ENCODE measurements around the gene ANKS1A.
"Not testable (repeated sequence)": the region's sequence is repeated elsewhere in the genome, so short reads cannot be mapped to it uniquely, and the experiment has no call there.

ANKS1A gene

DNA sequence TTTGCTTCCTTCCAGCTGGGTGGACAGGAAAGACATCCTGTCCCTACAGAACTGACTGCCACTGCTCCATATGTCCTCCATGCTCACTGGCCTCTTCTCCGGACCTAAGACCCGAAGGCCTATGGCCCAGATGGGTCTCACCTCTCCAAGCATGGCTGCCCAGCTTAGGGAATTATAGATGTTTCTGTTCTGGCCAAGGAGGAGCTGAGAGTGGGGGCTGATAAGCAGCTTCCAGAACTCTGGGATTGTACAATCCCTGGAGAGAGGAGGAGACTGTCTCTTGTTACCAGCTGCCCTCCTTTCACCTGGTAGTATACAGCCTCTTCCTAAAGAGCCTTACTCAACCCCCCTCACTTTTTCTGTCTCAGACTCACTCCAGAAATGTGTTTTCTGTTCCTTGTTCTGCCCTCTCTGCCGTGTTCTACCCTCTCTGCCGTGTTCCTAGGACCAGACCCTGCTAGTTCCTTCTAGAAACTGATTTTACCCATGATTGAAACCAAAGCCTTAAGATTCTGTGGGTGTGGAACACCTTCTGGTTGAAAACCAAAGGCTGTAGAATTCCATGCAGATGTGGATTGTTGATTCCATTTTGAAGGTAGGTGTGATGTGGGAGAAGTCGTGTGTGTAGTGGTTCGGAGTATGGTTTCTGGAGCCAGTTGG lies 28.7 kb downstream of the ANKS1A start:
- DNase-seq (ENCODE audit: low read depth in 2 of 2) = no peak

DNA sequence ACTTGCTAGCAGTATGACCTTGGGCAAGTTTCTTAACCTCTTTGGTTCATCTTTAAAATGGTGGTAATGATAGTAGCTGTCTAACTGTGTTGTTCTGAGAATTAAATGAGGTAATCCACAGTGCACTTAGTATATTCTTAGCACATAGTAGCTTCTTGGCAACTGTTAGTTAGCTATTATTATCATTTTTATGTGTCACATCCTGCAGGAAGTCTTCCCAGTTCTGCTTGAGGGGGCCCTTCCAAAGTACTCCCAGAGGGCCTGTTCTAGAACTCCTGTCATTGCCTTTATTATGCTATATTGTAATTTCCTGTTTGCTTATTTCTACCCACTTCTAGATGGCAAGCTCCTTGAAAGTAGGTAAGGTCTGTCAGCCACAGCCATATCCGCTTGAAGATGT lies 30.6 kb downstream of the ANKS1A start:
- no peak for DNase-seq (ENCODE audit: low read depth in 2 of 2)

DNA sequence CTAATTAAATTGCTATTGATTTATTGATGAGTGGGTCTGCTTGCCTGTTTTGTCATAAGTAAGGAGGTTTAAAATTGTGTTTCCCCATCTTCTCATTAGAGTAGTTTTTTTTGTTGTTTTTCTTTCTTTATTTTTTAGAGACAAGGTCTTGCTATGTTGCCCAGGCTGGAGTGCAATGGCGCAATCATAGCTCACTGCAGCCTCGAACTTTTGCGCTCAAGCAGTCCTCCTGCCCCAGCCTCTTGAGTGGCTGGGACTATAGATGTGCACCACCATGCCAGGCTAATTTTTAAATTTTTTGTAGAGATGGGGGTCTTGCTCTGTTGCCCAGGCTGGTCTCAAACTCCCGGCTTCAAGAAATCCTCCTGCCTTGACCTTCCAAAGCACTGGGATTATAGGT lies 31.0 kb downstream of the ANKS1A start:
- no peak for DNase-seq (ENCODE audit: low read depth in 2 of 2)

DNA sequence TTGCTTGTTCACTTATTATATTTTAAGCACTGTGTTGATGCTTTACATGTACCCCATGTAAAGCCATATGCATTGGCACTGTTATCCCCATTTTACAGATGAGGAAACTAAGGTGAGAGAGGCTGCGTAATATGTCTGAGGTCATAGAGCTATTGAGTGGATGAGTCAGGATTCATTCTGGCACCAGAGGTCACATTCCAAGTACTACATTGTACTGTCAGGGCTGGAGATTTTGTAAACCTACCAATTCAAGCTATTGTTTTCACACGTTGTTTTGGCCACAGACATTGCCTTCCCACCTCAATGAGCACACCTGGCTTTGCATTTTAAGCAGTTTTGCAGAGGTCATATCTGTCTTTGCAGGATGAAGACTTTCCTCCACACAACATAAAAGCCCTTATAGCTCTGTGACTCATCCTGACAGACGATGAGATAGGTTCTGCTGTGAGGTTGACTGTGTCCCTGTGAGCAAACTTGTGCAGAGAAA lies 33.2 kb downstream of the ANKS1A start:
- no peak for DNase-seq (ENCODE audit: low read depth in 2 of 2)

DNA sequence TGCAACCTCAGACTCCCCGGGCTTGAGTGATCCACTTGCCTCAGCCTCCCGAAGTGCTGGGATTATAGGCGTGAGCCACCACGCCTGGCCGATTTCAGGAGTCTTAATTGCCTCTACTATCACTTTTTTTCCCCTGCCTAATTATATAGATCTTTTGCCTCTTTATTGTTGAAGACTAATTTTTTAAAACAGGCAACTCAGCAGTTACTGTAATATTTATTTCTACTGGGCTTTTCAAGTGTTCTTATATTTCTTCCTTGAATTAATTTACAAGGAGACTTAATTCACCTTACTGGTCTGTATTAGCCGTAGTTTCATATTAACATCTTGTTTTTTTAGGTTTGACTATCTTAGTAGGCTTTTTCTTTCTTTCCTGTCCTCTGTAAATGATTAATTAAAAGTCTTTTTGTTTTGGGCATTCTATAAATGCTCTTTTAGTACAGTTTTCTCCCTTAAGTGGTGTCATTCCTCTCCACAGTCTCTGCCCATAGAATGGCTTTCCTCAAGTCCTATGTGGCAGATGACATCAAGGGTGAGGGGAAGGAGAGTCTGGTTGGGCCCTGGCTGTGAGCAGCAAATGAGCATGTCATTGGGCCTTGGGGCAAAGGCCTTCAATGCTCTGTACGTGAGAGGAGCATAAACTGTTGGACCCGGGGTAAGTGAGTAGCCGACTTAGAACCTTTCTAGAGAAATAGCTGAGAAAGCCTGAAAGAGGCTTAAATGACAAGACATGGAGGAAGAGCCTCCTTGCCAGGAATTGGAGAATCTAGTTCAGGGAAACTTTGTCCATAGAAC lies 36.0 kb downstream of the ANKS1A start:
- DNase-seq (ENCODE audit: low read depth in 2 of 2) = no peak

DNA sequence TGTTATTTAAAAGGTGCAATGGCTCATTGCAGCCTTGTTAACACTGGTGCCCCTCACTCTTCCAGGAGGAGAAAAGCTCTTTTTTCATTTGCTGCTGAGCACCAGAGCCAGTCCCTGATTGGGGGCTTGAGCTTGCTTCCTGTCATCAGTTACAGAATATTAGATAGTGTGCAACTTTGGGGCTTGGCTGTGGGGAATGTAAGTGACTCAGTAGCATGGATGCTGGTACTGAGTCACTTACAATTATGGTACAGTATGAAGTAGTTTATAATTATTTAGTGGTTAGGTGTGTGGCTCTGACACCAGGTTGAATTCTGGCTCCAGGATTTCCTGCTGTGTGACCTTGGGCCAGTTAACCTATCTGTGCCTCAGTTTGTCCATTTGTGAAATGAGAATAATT lies 37.6 kb downstream of the ANKS1A start:
- DNase-seq (ENCODE audit: low read depth in 2 of 2) = no peak

DNA sequence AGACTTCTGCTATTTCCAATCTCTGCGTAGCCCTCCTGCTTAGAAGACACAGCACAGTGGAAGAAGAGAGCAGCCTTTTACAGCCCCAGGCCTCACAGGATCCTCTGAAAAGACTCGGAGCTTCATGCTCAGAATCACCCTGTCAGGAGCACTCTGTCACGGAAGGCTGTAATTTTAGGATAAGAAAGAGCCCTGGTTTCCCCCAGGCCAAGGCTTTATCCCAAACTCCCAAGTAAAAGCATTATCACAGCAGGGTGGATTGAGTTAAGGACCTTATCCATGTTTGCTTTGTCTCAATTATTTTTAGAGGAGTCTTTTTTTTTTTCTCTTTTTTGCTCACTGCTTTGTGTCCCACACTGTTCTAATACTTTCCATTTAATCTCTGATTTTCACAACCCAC lies 39.2 kb downstream of the ANKS1A start:
- no peak for DNase-seq (ENCODE audit: low read depth in 2 of 2)

DNA sequence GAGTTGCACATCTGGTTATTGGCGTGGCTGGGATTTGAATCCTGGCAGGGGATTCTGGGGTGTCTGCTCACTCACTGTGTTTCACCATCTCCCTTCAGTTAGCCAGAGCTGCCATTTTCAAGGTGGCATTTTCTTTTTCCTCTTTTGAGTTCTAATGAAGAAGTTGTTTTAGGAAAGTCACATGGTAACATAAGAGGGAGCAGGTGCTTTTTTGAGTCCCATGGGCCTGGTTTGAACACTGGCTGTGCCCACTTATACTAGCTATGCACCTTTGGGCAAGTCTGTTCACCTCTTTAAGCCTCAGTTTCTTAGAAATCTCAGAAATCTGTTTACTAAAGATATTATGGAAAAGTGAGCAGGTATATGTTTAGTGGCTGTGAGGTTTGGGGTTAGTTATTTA lies 39.6 kb downstream of the ANKS1A start:
- DNase-seq (ENCODE audit: low read depth in 2 of 2) = no peak

DNA sequence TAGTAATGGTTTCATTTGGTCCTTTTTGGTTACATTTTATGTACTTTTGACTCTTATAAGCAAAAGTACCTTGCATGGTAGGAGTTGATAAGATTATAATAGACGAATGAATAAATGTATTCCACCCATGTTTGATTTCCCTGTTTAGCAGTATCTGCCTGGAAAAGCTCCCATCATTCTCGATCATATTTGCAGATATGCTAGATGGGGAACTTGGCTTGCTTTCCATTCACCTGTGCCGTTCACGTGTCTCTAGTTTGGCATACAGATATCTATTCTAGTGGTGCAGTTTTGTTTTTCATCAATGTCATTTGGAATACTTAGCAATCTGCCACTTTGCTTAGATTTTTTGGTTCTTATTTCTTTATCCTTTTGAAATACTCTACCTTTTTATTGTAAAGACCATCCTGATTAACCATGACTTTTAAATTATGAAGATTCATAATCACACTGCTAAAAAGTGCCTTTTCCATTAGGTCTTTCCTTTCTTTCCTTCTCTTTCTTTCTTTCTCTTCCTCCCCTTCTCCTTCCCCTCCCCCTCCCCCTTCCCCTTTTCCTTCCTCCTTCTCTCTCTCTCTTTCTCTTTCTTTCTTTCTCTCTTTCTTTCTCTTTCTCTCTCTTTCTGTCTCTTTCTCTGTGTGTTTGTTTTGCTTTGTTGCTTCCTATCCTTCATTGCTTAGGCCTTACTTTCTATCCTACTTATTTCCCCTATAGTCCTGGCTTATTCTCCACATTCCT lies 40.4 kb downstream of the ANKS1A start:
- no peak for DNase-seq (ENCODE audit: low read depth in 2 of 2)

DNA sequence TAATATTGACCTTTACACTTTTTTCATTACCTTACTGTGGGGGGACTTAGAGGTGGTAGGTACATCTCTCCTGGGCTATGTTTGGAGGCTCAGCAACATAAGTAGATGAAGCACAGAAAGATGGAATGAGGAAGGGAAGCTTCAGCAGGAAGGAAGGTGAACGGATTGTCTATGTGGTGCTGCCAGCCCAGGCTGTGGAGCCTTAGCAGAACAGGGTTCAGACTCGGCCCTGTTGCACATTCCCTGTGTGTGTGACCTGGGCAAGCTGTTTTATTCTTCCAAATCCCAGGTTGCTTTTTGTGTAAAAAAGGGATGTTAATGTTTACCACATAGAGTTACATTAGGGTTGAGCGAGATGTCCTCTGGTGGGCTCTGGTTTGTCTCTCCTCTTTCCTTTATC lies 41.2 kb downstream of the ANKS1A start:
- DNase-seq (ENCODE audit: low read depth in 2 of 2) = no peak

DNA sequence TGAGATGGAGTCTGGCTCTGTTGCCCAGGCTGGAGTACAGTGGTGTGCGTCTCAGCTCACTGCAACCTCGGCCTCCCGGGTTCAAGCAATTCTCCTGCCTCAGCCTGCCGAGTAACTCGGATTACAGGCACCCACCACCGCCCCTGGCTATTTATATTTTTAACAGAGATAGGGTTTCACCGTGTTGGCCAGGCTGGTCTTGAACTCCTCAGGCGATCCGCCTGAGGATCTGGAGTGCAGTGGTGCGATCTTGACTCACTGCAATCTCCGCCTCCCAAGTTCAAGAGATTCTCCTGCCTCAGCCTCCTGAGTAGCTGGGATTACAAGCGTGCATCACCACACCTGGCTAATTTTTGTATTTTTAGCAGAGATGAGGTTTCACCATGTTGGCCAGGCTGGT lies 43.1 kb downstream of the ANKS1A start:
- DNase-seq (ENCODE audit: low read depth in 2 of 2) = not testable (repeated sequence)

DNA sequence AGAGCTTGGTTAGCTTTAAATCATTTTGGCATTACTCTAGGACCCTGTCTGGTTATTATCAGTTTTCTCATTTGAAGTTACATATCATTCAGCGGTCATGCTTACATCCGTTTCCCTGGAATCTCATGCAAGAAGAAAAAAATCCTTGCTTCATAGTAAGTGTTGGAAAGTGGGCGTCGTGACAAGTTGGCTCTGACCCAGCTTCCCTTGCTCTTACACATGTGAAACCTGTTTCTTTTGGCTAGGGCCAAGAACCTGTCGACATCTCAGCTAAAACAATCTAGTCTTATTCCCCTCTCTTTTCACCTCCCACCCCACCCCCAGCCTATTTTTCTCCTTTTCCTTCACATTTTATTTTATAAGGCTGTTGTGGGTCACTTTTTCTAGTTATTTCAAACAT lies 45.5 kb downstream of the ANKS1A start:
- no peak for DNase-seq (ENCODE audit: low read depth in 2 of 2)

DNA sequence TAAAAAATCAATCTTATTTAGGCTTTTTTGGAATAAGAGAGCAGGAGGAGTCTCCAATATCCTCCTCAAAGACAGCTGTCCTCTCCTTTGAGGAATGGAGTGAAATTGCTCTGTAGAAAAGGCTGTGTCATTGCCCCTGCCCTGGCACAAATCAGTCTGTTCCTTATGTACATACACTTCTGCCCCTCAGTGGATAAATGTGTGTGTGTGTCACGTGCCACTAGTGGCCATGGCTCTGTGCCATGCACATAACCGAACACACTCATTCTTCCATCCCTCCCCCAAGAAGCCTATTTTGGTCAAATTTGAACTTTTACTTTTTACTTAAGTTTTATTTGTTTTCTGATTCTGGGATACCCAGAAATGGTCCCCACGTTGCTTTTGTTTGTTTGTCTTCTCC lies 49.2 kb downstream of the ANKS1A start:
- no peak for DNase-seq (ENCODE audit: low read depth in 2 of 2)

DNA sequence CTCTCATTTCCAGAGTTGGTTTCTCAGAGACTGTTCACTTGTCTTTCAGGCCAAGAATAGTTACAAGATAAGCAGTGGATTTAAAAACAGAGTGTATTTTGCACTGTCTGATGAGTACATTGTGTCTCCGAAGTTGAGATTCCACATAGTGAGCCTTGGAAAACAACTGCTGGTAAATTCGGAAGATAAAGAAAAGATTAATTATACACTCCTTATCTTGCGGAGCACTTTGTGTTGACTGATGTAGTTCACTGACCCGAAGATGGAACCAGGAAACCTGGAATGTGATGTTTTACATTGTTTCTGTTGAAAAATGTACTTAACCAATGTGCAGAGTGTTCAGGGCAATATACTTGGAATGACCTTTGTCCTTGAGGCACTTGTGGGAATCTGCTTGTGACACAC lies 51.0 kb downstream of the ANKS1A start:
- no peak for DNase-seq (ENCODE audit: low read depth in 2 of 2)

DNA sequence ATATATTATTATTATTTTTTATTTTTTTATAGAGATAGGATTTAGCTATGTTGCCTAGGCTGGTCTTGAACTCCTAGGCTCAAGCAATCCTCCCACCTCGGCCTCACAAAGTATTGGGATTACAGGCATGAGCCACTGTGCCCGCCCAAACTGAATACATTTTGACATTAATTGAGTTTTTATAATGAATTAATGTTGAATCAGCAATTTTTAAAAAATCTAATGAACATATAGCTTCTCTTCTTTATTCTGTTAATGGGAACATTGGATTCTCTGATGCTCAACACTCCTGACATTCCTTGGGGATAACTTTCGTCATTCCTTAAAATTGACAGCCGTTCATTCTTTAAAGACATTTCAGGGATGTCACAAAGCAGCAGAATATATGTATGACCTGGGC lies 52.4 kb downstream of the ANKS1A start:
- DNase-seq (ENCODE audit: low read depth in 2 of 2) = no peak

DNA sequence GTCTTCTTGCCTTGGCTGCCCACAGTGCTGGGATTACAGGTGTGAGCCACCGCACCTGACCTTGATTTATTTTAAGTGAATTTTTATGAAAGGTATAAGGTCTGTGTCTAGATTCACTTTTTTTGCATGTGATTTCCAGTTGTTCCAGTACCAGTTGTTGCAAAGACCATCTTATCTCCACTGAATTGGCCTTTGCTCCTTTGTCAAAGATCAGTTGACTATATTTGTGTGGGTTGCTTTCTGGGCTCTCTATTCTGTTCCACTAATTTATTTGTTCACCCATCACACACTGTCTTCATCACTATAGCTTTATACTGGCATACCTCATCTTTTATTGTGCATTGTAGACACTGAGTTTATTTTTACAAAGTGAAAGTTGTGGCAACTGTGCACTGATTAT lies 56.3 kb downstream of the ANKS1A start:
- no peak for DNase-seq (ENCODE audit: low read depth in 2 of 2)

DNA sequence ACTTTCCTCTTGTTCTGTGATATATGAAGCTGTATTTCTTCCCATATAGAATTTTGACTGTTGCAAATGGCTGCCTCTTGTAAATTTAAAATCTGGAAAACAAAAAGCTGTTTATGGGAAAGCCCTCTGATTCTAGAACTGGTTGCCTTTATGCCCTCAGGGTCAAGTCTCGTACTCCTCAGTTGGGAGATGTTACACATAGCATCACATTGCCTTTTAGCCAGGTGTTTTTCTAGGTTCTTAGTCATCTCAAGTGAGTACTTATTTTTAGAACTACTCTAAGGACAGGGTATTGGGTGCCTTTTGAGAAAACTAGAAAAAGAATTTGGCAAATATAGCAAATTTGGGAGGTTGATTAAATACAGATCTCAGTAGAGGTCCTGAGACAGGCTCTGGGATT lies 58.5 kb downstream of the ANKS1A start:
- DNase-seq (ENCODE audit: low read depth in 2 of 2) = no peak

DNA sequence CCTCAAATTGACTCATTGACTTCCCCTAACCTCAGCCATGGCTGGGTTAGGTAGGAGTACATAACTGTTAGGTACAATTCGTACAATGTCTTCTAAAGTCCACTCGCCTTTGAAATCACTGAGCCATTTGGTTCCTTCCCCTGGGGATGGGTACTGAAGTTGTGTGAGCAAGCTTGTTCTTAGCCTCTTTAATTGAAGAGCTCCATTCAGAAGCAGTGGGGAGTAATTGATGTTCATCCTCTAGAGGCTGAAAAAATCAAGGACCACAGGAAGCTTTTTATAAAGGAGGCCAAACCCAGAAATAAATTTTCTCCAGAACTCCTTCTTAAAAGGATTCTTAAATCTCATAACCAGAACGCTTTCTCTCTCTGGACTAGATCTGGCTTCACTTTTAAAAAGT lies 60.6 kb downstream of the ANKS1A start:
- no peak for DNase-seq (ENCODE audit: low read depth in 2 of 2)

DNA sequence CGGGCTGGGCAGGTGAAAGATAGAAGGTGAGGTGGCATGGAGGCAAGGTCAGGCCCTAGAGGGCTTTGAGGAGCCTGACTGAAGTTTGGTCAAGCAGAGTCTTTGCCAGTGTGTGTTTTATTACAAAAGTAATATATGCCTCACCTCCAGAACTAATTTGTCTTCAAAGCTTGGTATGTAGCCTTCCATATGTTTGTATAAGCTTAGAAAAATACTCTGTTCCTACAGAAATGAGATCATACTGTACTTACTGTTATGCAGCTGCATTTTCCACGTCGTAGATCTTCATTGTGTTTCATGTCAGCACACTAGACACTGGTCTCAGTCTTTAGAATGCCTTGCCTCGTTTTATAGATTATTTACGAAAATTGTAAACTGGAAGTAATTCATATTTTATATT lies 61.8 kb downstream of the ANKS1A start:
- no peak for DNase-seq (ENCODE audit: low read depth in 2 of 2)

DNA sequence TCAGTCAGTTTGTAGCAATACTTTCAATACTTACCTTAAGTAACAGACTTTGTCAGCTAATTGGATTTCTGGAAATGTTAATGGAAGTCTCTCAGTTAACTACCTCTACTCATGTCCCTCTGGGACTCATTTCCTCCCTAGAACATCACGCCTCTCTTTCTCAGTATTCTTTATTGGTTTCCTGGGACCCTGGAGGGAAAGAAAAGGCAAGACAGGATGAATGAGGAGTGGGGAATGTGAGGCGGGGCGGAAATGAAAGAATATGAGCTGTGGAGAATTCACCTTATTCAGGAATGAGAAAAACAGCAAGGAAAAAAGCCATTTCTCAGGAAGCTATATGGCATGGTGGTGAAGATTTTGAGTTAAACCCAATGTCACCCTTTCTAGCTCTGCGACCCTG lies 62.7 kb downstream of the ANKS1A start:
- no peak for DNase-seq (ENCODE audit: low read depth in 2 of 2)

DNA sequence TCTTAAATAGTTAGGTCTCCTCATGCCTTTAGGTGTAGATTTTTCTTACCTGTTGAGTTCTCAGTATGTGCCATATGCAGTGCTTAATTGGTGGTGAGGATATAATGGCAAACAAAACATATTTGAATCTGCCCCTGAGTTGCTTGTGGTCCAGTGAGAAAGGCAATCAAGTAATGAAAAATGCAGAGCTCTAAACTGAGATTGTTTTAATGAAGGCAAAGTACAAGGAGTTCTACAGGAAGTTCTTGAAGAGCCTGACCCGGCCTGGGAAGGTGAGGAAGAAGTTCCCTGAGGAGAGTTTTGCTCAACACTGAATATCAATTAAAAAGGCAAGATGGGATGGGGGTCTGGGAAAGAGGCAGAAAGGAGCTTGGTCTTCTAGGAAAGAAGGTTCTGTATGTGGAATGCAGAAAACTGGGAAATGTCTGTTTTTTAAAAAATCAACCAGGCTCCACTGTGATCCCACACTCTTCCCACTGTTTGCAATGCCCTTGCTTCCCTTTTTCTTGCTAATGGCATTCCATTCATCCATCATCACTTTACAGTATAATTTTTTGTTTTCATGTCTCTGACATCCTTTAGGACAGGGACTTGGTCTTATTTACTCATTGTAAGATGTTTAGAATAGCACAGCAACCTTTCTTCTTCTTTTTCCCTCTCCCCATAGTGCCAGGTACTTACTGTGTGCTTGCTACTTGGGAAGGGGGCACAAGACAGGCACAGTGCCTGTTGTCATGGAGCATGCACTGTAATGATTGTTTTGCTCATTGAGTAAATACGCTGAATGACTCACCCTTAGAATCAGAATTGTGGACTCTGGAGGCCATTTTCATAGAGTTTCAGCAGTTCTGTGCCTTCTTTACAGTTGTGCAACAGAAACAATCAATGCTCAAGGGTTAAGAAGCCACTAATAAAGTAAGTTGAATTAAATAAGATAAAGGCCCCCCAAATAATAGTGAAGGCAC lies 64.3 kb downstream of the ANKS1A start:
- no peak for DNase-seq (ENCODE audit: low read depth in 2 of 2)

DNA sequence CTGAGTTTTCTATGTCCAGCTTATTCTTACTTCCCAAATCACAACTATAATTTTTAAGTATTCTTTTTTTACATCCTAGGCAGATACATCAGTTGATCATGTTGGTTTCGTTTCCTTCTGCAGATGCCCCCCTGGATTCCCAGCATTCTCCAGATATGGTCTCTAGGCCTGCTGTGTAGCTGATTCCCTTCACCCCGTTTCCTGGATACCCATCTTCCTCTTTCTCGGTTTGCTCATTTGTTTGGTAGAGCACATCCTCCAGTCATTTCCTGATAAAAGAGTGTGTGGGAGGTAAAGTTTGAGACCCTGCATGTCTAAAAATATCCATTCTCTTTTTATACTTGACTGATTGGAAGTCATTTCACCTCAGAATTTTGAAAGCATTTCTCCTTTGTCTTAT lies 66.4 kb downstream of the ANKS1A start:
- DNase-seq (ENCODE audit: low read depth in 2 of 2) = no peak

All from activated CD8-positive, alpha-beta memory T cell treated with anti-CD3 and anti-CD28 coated beads for 4 hours (primary cell).